Measurements from ENCODE around the gene EPSTI1.

DNA sequence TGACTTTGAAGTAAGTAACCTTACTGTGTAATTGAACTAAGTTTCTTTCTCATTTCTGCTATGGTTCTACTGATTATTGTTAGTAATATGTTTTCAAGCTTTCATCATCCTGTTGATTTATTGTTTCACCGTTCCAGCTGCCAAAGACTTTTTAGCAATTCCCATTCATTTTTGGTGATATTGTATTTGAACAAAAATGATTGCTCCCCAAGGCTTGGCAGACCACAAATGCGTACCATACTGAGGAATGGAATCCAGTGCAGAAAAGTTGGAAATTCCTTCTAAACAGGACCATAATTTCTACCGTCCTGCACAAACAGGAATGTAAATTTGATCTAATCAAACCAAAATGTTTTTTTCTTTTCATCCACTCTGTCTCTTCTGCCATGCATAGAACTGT is 10.7 kb downstream of the EPSTI1 start:
- TF ChIP-seq, protein P1, sequence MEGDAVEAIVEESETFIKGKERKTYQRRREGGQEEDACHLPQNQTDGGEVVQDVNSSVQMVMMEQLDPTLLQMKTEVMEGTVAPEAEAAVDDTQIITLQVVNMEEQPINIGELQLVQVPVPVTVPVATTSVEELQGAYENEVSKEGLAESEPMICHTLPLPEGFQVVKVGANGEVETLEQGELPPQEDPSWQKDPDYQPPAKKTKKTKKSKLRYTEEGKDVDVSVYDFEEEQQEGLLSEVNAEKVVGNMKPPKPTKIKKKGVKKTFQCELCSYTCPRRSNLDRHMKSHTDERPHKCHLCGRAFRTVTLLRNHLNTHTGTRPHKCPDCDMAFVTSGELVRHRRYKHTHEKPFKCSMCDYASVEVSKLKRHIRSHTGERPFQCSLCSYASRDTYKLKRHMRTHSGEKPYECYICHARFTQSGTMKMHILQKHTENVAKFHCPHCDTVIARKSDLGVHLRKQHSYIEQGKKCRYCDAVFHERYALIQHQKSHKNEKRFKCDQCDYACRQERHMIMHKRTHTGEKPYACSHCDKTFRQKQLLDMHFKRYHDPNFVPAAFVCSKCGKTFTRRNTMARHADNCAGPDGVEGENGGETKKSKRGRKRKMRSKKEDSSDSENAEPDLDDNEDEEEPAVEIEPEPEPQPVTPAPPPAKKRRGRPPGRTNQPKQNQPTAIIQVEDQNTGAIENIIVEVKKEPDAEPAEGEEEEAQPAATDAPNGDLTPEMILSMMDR (IDR thresholded peaks at IDR 0.05) = no peak
- TF ChIP-seq POLR2A (IDR thresholded peaks at IDR 0.05) = no peak
